ENCODE measurements around the gene TNNC1. TPM values are rescaled to one million over a fixed set of nuclear protein-coding genes. Genes with fewer than 3 reads are reported as not detected.

The TNNC1 gene
- total and polyA plus RNA-seq, 3 donors from 2014 or later = 11.3 to 91.7 (median 23.2) TPM

GRCh38 chr3:52493232-52494017 is 39.6 kb upstream of the TNNC1 start:
- no peak overlapping the region for H3K27ac ChIP-seq
- no peaks in the 10 kb centered on the region for H3K27me3 ChIP-seq
- 88 to 98% methylated on average over 2 to 7 of the region's 7 CpGs for WGBS, 2 donors
- H3K36me3 ChIP-seq (ENCODE audit: low read depth, missing control alignments) = no peaks in the 10 kb centered on the region
- DNase-seq = no peak
- no peak for TF ChIP-seq POLR2A (IDR thresholded peaks at IDR 0.05)
- TF ChIP-seq, protein P1, sequence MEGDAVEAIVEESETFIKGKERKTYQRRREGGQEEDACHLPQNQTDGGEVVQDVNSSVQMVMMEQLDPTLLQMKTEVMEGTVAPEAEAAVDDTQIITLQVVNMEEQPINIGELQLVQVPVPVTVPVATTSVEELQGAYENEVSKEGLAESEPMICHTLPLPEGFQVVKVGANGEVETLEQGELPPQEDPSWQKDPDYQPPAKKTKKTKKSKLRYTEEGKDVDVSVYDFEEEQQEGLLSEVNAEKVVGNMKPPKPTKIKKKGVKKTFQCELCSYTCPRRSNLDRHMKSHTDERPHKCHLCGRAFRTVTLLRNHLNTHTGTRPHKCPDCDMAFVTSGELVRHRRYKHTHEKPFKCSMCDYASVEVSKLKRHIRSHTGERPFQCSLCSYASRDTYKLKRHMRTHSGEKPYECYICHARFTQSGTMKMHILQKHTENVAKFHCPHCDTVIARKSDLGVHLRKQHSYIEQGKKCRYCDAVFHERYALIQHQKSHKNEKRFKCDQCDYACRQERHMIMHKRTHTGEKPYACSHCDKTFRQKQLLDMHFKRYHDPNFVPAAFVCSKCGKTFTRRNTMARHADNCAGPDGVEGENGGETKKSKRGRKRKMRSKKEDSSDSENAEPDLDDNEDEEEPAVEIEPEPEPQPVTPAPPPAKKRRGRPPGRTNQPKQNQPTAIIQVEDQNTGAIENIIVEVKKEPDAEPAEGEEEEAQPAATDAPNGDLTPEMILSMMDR (IDR thresholded peaks at IDR 0.05) = no peak
- peaks cover 61% of the 10 kb centered on the region for H3K4me1 ChIP-seq
- no peak overlapping the region for H3K4me3 ChIP-seq
- no peaks in the 10 kb centered on the region for H3K9me3 ChIP-seq
- intact Hi-C loops (cut with DNase I; ENCODE audit: low total_unique reads) = no loop called here

GRCh38 chr3:52492059-52492458 is 38.2 kb upstream of the TNNC1 start:
- DNase-seq = no peak
- H3K27ac ChIP-seq = peak overlapping the region in 1 of 2 donors; percentile 81
- H3K4me3 ChIP-seq = no peak overlapping the region
- no peaks in the 10 kb centered on the region for H3K36me3 ChIP-seq (ENCODE audit: low read depth, missing control alignments)
- H3K27me3 ChIP-seq = no peaks in the 10 kb centered on the region
- 90 to 91% methylated on average over 7 to 21 of the region's 21 CpGs for WGBS, 2 donors
- TF ChIP-seq, protein P1 (IDR thresholded peaks at IDR 0.05) = no peak
- TF ChIP-seq POLR2A (IDR thresholded peaks at IDR 0.05) = no peak
- H3K4me1 ChIP-seq = peaks cover 65% of the 10 kb centered on the region
- intact Hi-C loops (cut with DNase I; ENCODE audit: low total_unique reads) = no loop called here
- H3K9me3 ChIP-seq = no peaks in the 10 kb centered on the region

- Histone ChIP-seq H3K36me3 (ENCODE audit: low read depth, missing control alignments) (no peaks in the 10 kb centered on the region), H3K27me3 (no peaks in the 10 kb centered on the region), H3K4me1 (peaks cover 71% of the 10 kb centered on the region), H3K27ac (peak overlapping the region; percentile 47 to 81), H3K9me3 (no peaks in the 10 kb centered on the region), H3K4me3 (no peak overlapping the region)
- intact Hi-C loops (cut with DNase I; ENCODE audit: low total_unique reads) = no loop called here
- WGBS, 2 donors = 70 to 71% methylated on average over 9 to 15 of the region's 23 CpGs
- no peak for TF ChIP-seq POLR2A (IDR thresholded peaks at IDR 0.05)
- TF ChIP-seq, protein P1 (IDR thresholded peaks at IDR 0.05) = no peak
- DNase-seq = no peak
Observed at GRCh38 chr3:52490939-52491526, 37.2 kb upstream of the TNNC1 start.

- TF ChIP-seq, protein P1 (IDR thresholded peaks at IDR 0.05) = no peak
- no peak for TF ChIP-seq POLR2A (IDR thresholded peaks at IDR 0.05)
- DNase-seq = no peak
- no peaks in the 10 kb centered on the region for H3K36me3 ChIP-seq (ENCODE audit: low read depth, missing control alignments)
- H3K27me3 ChIP-seq = no peaks in the 10 kb centered on the region
- peak overlapping the region; percentile 72 to 81 for H3K27ac ChIP-seq
- no peaks in the 10 kb centered on the region for H3K9me3 ChIP-seq
- H3K4me3 ChIP-seq = no peak overlapping the region
- peaks cover 75% of the 10 kb centered on the region for H3K4me1 ChIP-seq
- intact Hi-C loops (cut with DNase I; ENCODE audit: low total_unique reads) = no loop called here
- WGBS, 2 donors = 53 to 57% methylated on average over 11 to 22 of the region's 22 CpGs
Observed at GRCh38 chr3:52490035-52490938, 36.4 kb upstream of the TNNC1 start.

All from testis (tissue), 3 donors.